Fibroblast of the aortic adventitia (primary cell): ENCODE results near the gene PDCD7. TPM values are rescaled to one million over a fixed set of nuclear protein-coding genes. Genes with fewer than 3 reads are reported as not detected.
"Not testable (repeated sequence)": the region's sequence is repeated elsewhere in the genome, so short reads cannot be mapped to it uniquely, and the experiment has no call there.

Experiments used
- DNase-seq: peaks from one replicate; pipeline ENCODE4 v3.0.0-alpha.2; 2010; ENCODE audit warnings: low read depth
- H3K4me3 ChIP-seq: 2 replicates; pipeline ENCODE4 v1.5.1; 2011; ENCODE audit warnings: low read depth, mild to moderate bottlenecking, control low read depth, low read length, moderate library complexity
- total RNA-seq: library from RNA; depleted of rRNA; stranded (reverse); fragments of >200 nt; gene quantifications from 2 replicates; pipeline ENCODE4 v1.2.3, GENCODE V29; 2012; ENCODE audit warnings: low replicate concordance
- TF ChIP-seq, protein P1 (sequence below): IDR thresholded peaks from 2 replicates; pipeline ENCODE4 v1.5.1; 2011; ENCODE audit warnings: mild to moderate bottlenecking, low read length, control low read depth, inconsistent platforms; ENCODE audit not compliant: insufficient read depth

The PDCD7 gene
- total RNA-seq, result 15.7 and 41.9 TPM in 2 replicates

GRCh38 chr15:65133548-65134200 is at the start of gene PDCD7:
TSS of gene PDCD7 (minus strand) at chr15:65133808. CDS start at chr15:65133781, 27 bp downstream.
- DNase-seq, result peak; percentile 91
- H3K4me3 ChIP-seq, result peak within 1 kb of the TSS; percentile 82
- TF ChIP-seq, protein P1, sequence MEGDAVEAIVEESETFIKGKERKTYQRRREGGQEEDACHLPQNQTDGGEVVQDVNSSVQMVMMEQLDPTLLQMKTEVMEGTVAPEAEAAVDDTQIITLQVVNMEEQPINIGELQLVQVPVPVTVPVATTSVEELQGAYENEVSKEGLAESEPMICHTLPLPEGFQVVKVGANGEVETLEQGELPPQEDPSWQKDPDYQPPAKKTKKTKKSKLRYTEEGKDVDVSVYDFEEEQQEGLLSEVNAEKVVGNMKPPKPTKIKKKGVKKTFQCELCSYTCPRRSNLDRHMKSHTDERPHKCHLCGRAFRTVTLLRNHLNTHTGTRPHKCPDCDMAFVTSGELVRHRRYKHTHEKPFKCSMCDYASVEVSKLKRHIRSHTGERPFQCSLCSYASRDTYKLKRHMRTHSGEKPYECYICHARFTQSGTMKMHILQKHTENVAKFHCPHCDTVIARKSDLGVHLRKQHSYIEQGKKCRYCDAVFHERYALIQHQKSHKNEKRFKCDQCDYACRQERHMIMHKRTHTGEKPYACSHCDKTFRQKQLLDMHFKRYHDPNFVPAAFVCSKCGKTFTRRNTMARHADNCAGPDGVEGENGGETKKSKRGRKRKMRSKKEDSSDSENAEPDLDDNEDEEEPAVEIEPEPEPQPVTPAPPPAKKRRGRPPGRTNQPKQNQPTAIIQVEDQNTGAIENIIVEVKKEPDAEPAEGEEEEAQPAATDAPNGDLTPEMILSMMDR, result no peak

DNA sequence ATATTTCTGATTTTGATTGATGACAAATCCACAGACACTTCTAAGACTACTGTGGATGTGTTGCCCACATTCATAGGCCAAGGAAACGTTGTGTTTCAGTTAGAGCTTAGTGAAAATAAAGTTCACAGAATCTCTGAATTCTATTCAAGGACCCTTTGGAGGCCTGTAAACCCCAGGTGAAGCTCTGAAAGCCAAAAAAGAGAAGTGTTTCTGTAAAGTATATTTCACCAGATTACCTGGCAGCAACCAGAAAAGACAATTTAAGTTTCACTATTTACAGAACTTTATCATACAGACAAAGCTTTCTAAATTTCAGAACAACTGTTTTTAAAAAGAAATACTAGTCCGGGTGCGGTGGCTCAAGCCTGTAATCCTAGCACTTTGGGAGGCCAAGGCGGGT is 48.9 kb upstream of the PDCD7 start:
- H3K4me3 ChIP-seq, result no peak overlapping the region
- TF ChIP-seq, protein P1, result no peak
- no peak for DNase-seq

DNA sequence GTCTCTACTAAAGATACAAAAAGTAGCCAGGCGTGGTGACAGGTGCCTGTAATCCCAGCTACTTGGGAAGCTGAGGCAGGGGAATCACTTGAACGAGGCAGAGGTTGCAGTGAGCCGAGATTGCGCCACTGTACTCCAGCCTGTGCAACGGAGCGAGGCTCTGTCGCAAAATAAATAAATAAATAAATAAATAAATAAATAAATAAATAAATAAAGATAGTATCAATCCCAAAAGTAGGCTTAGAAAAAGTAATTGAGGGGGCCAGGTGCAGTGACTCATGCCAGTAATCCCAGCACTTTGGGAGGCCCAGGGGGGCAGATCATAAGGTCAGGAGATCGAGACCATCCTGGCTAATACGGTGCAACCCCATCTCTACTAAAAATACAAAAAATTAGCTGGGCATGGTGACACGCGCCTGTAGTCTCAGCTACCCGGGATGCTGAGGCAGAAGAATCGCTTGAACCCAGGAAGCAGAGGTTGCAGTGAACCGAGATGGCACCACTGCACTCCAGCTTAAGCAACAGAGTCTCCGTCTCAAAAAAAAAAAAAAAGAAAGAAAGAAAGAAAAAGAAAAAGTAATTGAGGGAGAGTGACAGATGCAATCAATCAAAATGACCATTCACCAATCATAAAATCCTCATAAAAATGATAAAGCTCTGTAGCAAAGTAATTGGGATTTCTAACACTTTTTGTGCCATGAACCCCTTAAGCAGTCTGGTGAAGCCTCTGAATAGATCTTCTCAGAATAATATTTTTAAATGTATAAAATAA is 48.2 kb upstream of the PDCD7 start:
- not testable (repeated sequence) for H3K4me3 ChIP-seq, DNase-seq

DNA sequence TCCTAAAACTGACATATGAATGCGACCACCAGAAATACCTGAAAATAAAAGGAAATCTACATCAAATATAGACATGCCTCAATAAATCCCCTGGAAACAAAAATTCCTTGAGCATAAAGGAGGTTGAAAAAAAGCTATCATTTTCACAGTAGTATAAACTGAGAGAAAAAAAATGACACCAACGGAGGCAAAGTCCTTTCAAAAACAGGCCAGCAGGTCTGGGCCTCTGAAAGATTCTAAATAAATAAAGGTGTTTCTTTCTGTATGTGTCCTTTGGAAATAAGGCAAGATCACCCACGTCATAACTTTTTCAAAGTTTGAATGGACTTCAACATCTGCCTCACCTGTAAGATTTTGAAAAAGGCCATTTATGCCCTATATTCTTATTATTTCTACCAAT is 46.6 kb upstream of the PDCD7 start:
- H3K4me3 ChIP-seq, result no peak overlapping the region
- TF ChIP-seq, protein P1, result no peak
- DNase-seq, result no peak

- no peak for DNase-seq
- TF ChIP-seq, protein P1, result no peak
- no peak overlapping the region for H3K4me3 ChIP-seq
These were observed 44.3 kb upstream of the PDCD7 start for GRCh38 chr15:65177901-65178300.

GRCh38 chr15:65176056-65176455 is 42.4 kb upstream of the PDCD7 start:
- H3K4me3 ChIP-seq, result no peak overlapping the region
- peak; percentile 34 for DNase-seq
- TF ChIP-seq, protein P1, result no peak

- TF ChIP-seq, protein P1, result no peak
- H3K4me3 ChIP-seq, result no peak overlapping the region
- no peak for DNase-seq
These were observed 41.9 kb upstream of the PDCD7 start for GRCh38 chr15:65175511-65175910.
